Esophagus muscularis mucosa (tissue), 4 donors: ENCODE results near the gene GRIN3B. TPM values are rescaled to one million over a fixed set of nuclear protein-coding genes. Genes with fewer than 3 reads are reported as not detected.

Experiments
- DNase-seq: peaks from one replicate; pipeline ENCODE4 v3.0.0-alpha.2; 2017; ENCODE audit errors: extremely low spot score
- H3K27ac ChIP-seq, 4 donors: fragments of 200-600 bp; sonication (generic); replicated peaks in 1 of 4; 1 replicate in 3 of 4; 2 replicates in 1 of 4; pipeline ENCODE4 v1.5.1; 2016 to 2019; ENCODE audit warnings: mild to moderate bottlenecking in 1 of 4
- H3K27me3 ChIP-seq, 4 donors: fragments of 200-600 bp; sonication (generic); one replicate each; pipeline versions ENCODE4 v1.5.1 to v1.6.0; 2016 to 2019
- H3K36me3 ChIP-seq, 4 donors: fragments of 200-600 bp; sonication (generic); one replicate each; pipeline ENCODE4 v1.5.1; 2016 to 2019
- H3K4me1 ChIP-seq, 4 donors: fragments of 200-600 bp; sonication (generic); one replicate each; pipeline ENCODE4 v1.5.1; 2016 to 2019
- H3K4me3 ChIP-seq, 4 donors: fragments of 200-600 bp; sonication (generic); 1 replicate in 2 of 4; 2 replicates in 2 of 4; pipeline ENCODE4 v1.5.1; 2016 to 2019; ENCODE audit warnings: mild to moderate bottlenecking in 4 of 4, moderate library complexity in 1 of 4
- H3K9me3 ChIP-seq, 4 donors: fragments of 200-600 bp; sonication (generic); 1 replicate in 3 of 4; 2 replicates in 1 of 4; pipeline ENCODE4 v1.5.1; 2016 to 2019
- EP300 ChIP-seq: sonication (generic); formaldehyde crosslinking; IDR thresholded peaks from one replicate; pipeline ENCODE4 v1.6.1; 2017; ENCODE audit warnings: antibody characterized with exemption
- POLR2A ChIP-seq: fragments of 450-650 bp; IDR thresholded peaks from one replicate; pipeline ENCODE4 v1.6.1; 2017; ENCODE audit warnings: antibody characterized with exemption, moderate library complexity, mild to moderate bottlenecking, low read depth
- POLR2AphosphoS5 ChIP-seq, 2 donors: sonication (generic); formaldehyde crosslinking; IDR thresholded peaks; one replicate each; pipeline ENCODE4 v1.6.1; 2017; ENCODE audit warnings: antibody characterized with exemption in 2 of 2
- WGBS: methylation state at CpG from one replicate; pipeline ENCODE4 v1.1.5; 2018; 5-methylcytosine and 5-hydroxymethylcytosine counted together
- intact Hi-C: fragments of 100-400 bp; cut with DNase I; formaldehyde crosslinking; loops from one replicate; pipeline ENCODE4 v1.15.1; 2023
- total RNA-seq, 4 donors: library from RNA; depleted of rRNA; stranded (reverse); fragments of >200 nt; gene quantifications; one replicate each; pipeline versions ENCODE4 v1.1.0 to v1.2.1, GENCODE V29; 2016
- TF ChIP-seq, protein P1 (sequence below), 3 experiments: fragments of 200-600 bp in 2 of 3; fragments of 450-650 bp in 1 of 3; sonication (generic) in 2 of 3; IDR thresholded peaks; one replicate each; pipeline ENCODE4 v1.5.1; 2017 to 2019; ENCODE audit warnings: antibody characterized with exemption in 3 of 3, mild to moderate bottlenecking in 2 of 3, moderate library complexity in 1 of 3

Gene GRIN3B
- total RNA-seq, 4 donors from 2014 or later: 0.13 to 0.17 TPM; not detected in 2

DNA sequence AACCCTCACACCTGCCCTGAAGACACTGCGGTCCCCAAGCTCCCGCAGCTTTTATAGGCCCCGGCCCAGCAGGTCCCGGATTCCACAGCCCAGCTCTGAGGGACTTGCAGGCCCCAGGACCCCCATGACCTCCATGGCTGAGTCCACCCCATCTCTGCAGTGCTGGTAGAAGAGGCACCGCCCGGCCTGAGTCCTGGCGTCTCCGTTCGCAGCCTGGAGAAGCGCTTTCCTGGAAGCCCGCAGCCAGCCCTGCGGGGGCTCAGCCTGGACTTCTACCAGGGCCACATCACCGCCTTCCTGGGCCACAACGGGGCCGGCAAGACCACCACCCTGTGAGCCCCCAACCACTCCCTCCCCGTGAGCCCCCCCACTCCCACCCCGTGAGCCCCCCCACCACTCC, 48.9 kb downstream of the GRIN3B start:
- peaks cover 0 to 7% (median 2%) of the 10 kb centered on the region in 4 donors for H3K36me3 ChIP-seq
- H3K27me3 ChIP-seq: no peaks in the 10 kb centered on the region
- no peak overlapping the region for H3K4me3 ChIP-seq
- H3K4me1 ChIP-seq: peaks cover 0 to 3% (median 0%) of the 10 kb centered on the region in 4 donors
- intact Hi-C loops: no loop called here
- H3K27ac ChIP-seq: no peak overlapping the region
- WGBS: 92% methylated on average over 5 of the region's 17 CpGs
- no peak for DNase-seq
- no peaks in the 10 kb centered on the region for H3K9me3 ChIP-seq
- TF ChIP-seq, protein P1, sequence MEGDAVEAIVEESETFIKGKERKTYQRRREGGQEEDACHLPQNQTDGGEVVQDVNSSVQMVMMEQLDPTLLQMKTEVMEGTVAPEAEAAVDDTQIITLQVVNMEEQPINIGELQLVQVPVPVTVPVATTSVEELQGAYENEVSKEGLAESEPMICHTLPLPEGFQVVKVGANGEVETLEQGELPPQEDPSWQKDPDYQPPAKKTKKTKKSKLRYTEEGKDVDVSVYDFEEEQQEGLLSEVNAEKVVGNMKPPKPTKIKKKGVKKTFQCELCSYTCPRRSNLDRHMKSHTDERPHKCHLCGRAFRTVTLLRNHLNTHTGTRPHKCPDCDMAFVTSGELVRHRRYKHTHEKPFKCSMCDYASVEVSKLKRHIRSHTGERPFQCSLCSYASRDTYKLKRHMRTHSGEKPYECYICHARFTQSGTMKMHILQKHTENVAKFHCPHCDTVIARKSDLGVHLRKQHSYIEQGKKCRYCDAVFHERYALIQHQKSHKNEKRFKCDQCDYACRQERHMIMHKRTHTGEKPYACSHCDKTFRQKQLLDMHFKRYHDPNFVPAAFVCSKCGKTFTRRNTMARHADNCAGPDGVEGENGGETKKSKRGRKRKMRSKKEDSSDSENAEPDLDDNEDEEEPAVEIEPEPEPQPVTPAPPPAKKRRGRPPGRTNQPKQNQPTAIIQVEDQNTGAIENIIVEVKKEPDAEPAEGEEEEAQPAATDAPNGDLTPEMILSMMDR (IDR thresholded peaks at IDR 0.05): no peak
- TF ChIP-seq POLR2AphosphoS5 (IDR thresholded peaks at IDR 0.05) (no peak), POLR2A (no peak), EP300 (no peak)

DNA sequence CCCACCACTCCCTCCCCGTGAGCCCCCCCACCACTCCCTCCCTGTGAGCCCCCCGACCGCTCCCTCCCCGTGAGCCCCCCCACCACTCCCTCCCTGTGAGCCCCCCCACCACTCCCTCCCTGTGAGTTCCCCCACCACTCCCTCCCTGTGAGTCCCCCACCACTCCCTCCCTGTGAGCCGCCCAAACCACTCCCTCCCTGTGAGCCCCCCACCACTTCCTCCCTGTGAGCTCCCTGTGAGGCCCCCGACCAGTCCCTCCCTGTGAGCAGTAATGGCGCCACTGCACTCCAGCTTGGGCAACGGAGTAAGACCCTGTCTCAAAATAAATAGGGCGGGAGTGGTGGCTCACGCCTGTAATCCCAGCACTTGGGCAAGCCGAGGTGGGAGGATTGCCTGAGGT, 49.6 kb downstream of the GRIN3B start:
- Histone ChIP-seq H3K27me3 (no peaks in the 10 kb centered on the region), H3K4me3 (no peak overlapping the region), H3K9me3 (no peaks in the 10 kb centered on the region), H3K4me1 (peaks cover 0 to 3% (median 0%) of the 10 kb centered on the region in 4 donors), H3K27ac (no peak overlapping the region), H3K36me3 (peaks cover 0 to 8% (median 3%) of the 10 kb centered on the region in 4 donors)
- intact Hi-C loops: no loop called here
- TF ChIP-seq EP300 (no peak), POLR2A (no peak), POLR2AphosphoS5 (IDR thresholded peaks at IDR 0.05) (no peak)
- TF ChIP-seq, protein P1 (IDR thresholded peaks at IDR 0.05): no peak
- WGBS: 80% methylated on average over 1 of the region's 11 CpGs
- DNase-seq: no peak

DNA sequence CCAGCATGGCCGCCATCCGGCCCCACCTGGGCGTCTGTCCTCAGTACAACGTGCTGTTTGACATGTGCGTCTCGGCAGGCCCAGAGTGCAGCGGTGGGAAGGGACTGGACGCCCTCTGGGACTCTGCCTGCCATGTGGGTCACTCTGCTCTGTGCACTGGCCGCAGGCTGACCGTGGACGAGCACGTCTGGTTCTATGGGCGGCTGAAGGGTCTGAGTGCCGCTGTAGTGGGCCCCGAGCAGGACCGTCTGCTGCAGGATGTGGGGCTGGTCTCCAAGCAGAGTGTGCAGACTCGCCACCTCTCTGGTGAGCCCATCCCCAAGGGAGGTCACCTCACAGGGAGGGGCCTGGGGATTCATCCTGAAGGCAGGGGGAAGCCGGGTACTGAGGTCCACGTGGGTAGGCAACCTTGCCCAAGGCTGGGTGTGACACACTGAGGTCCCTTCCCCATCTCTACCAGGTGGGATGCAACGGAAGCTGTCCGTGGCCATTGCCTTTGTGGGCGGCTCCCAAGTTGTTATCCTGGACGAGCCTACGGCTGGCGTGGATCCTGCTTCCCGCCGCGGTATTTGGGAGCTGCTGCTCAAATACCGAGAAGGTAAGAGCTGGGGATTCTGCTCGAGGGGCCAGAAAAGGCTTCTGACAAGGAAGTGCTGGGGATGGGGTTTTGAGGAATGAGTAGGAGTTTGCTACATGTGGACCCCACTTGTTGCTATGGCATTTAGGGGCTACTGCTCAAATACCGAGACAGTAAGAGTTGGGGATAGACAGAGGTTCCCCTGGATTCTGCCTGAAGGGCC, 51.0 kb downstream of the GRIN3B start:
- H3K9me3 ChIP-seq: peaks cover 0 to 8% (median 7%) of the 10 kb centered on the region in 4 donors
- 80% methylated on average over 15 of the region's 31 CpGs for WGBS
- no peaks in the 10 kb centered on the region for H3K27me3 ChIP-seq
- H3K36me3 ChIP-seq: peaks cover 0 to 18% (median 3%) of the 10 kb centered on the region in 4 donors
- DNase-seq: no peak
- H3K4me1 ChIP-seq: peaks cover 0 to 3% (median 0%) of the 10 kb centered on the region in 4 donors
- H3K4me3 ChIP-seq: no peak overlapping the region
- no peak overlapping the region for H3K27ac ChIP-seq
- intact Hi-C loops: no loop called here
- no peak for TF ChIP-seq EP300

DNA sequence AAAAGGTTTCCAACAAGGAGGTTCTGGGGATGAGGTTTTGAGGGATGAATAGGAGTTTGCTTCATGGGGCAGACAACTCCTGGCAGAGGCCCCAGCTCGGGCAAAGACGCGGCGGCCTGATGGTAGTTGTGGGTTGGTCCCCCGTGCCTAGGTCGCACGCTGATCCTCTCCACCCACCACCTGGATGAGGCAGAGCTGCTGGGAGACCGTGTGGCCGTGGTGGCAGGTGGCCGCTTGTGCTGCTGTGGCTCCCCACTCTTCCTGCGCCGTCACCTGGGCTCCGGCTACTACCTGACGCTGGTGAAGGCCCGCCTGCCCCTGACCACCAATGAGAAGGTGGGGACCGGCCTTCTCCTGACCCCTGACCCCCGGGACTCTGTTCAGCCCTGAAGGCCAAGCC, 51.6 kb downstream of the GRIN3B start:
- peaks cover 0 to 3% (median 0%) of the 10 kb centered on the region in 4 donors for H3K4me1 ChIP-seq
- H3K36me3 ChIP-seq: peaks cover 0 to 22% (median 5%) of the 10 kb centered on the region in 4 donors
- intact Hi-C loops: no loop called here
- H3K9me3 ChIP-seq: peaks cover 0 to 14% (median 12%) of the 10 kb centered on the region in 4 donors
- H3K27ac ChIP-seq: no peak overlapping the region
- DNase-seq: no peak
- no peaks in the 10 kb centered on the region for H3K27me3 ChIP-seq
- H3K4me3 ChIP-seq: no peak overlapping the region
- WGBS: 92% methylated on average over 17 of the region's 17 CpGs
- TF ChIP-seq EP300 (no peak), POLR2A (no peak), POLR2AphosphoS5 (IDR thresholded peaks at IDR 0.05) (no peak)
- TF ChIP-seq, protein P1 (IDR thresholded peaks at IDR 0.05): no peak

DNA sequence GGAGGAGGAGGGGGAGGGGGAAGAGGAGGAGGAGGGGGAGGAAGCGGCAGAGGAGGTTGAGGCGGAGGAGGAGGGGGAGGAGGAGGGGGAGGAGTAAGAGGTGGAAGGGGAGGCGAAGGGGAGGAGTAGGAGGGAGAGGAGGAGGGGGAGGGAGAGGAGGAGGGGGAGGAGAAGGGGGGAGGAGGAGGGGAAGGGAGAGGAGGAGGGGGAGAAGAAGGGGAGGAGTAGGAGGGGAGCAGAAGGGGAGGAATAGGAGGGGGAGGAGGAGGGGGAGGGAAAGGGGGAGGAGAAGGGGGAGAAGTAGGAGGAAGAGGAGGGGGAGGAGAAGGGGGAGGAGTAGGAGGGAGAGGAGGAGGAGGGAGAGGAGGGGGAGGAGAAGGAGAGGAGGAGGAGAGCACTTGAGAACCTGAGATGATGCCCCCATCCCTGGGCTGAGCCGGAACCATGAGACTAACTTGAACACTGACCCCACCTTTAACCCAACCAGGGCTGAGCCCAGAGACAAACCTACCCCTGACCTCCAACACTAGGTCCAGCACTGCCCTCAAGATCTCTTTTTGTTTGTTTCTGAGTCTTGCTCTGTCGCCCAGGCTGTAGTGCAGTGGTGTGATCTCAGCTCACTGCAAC, 52.2 kb downstream of the GRIN3B start:
- H3K9me3 ChIP-seq: peaks cover 4 to 20% (median 19%) of the 10 kb centered on the region in 4 donors
- intact Hi-C loops: no loop called here
- DNase-seq: no peak
- no peaks in the 10 kb centered on the region for H3K27me3 ChIP-seq
- no peak for TF ChIP-seq POLR2A
- TF ChIP-seq EP300: no peak
- TF ChIP-seq, protein P1 (IDR thresholded peaks at IDR 0.05): no peak
- TF ChIP-seq POLR2AphosphoS5 (IDR thresholded peaks at IDR 0.05): no peak
- H3K4me3 ChIP-seq: no peak overlapping the region
- H3K36me3 ChIP-seq: peaks cover 0 to 22% (median 6%) of the 10 kb centered on the region in 4 donors
- WGBS: 76% methylated on average over 4 of the region's 5 CpGs
- no peak overlapping the region for H3K27ac ChIP-seq
- H3K4me1 ChIP-seq: no peaks in the 10 kb centered on the region
